ENCODE results near the gene RNF220. TPM values are rescaled to one million over a fixed set of nuclear protein-coding genes. Genes with fewer than 3 reads are reported as not detected.

The RNF220 gene
- total and polyA plus RNA-seq, 2 donors (not counting 3 experiments of a cell fraction or from before 2014, with no cell fraction given), result 62.7 to 66.6 TPM

- Histone ChIP-seq H3K4me3 (replicated peaks in 1 of 3; ENCODE audit: insufficient read depth in 1 of 3, low read depth in 1 of 3, low read length in 3 of 3) (no peak overlapping the region), H3K9ac (replicated peaks; ENCODE audit: extremely low read depth, insufficient read depth, low read length) (no peak overlapping the region), H3K36me3 (ENCODE audit: control insufficient read depth in 2 of 2, extremely low read depth in 1 of 2, insufficient read depth in 2 of 2, low read length in 2 of 2) (peaks cover 4 to 45% of the 10 kb centered on the region in 2 experiments), H4K20me1 (replicated peaks; ENCODE audit: control insufficient read depth, extremely low read depth, insufficient read depth, low read length) (no peaks in the 10 kb centered on the region), H3K9me1 (replicated peaks; ENCODE audit: control insufficient read depth, extremely low read depth, insufficient read depth, low read length) (no peaks in the 10 kb centered on the region), H3K27me3 (ENCODE audit: control insufficient read depth in 2 of 2, insufficient read depth in 2 of 2, low read length in 2 of 2) (no peaks in the 10 kb centered on the region), H3K4me1 (ENCODE audit: control insufficient read depth, extremely low read depth, insufficient read depth, low read length) (no peaks in the 10 kb centered on the region), H3K79me2 (ENCODE audit: control insufficient read depth, insufficient read depth, low read length) (no peaks in the 10 kb centered on the region), H3K4me2 (ENCODE audit: insufficient read depth, low read length) (no peak overlapping the region), H2AFZ (ENCODE audit: low read depth, low read length) (no peak overlapping the region), H3K9me3 (replicated peaks; ENCODE audit: control insufficient read depth, insufficient read depth, low read length) (no peaks in the 10 kb centered on the region), H3K27ac (ENCODE audit: insufficient read depth, low read depth, low read length) (no peak overlapping the region)
- intact Hi-C loops (cut with micrococcal nuclease) (no loop called here), dilution Hi-C loops (cut with MboI; ENCODE audit: extremely low pct_ligation_motif_present, low sequenced_read_pairs) (no loop called here)
- BruUV-seq (replicated peaks), result no TSS peak
- CTCF ChIA-PET, result interaction anchor here (6.1 kb wide), 1 partner anchor 8 kb away, joined by 48 read pairs; no protein-coding TSS in a partner anchor
- DNase-seq (ENCODE audit: low read depth, low spot score), result no peak
- POLR2A ChIA-PET, result no interaction called here
- FAIRE-seq, result no peak
- TF ChIP-seq POLR2AphosphoS5 (IDR thresholded peaks at IDR 0.05; ENCODE audit: insufficient read depth, low read depth, low read length) (no peak), FOS (IDR thresholded peaks at IDR 0.05; ENCODE audit: borderline replicate concordance, insufficient read depth, low read length) (no peak), JUN (IDR thresholded peaks at IDR 0.05; ENCODE audit: borderline replicate concordance, insufficient read depth, insufficient read length, low read depth) (no peak), GATA2 (IDR thresholded peaks at IDR 0.05; ENCODE audit: insufficient read depth, insufficient read length, low read depth, low read length) (no peak), MAX (IDR thresholded peaks at IDR 0.05; ENCODE audit: insufficient read depth, insufficient read length) (no peak), POLR2A (IDR thresholded peaks at IDR 0.05; ENCODE audit: low read depth, low read length) (no peak), EZH2 (IDR thresholded peaks at IDR 0.05; ENCODE audit: borderline replicate concordance, low read depth, low read length, severe bottlenecking) (no peak), CTCF (IDR thresholded peaks at IDR 0.05; ENCODE audit: extremely low read depth in 1 of 2, insufficient read depth in 1 of 2, low read depth in 1 of 2, low read length in 2 of 2) (no peak), MYC (IDR thresholded peaks at IDR 0.05; ENCODE audit: low read depth, low read length) (no peak)
Observed at GRCh38 chr1:44643721-44644334, 238.8 kb downstream of the RNF220 start.
